ENCODE measurements around the gene DHRS7C.

DHRS7C gene

DNA sequence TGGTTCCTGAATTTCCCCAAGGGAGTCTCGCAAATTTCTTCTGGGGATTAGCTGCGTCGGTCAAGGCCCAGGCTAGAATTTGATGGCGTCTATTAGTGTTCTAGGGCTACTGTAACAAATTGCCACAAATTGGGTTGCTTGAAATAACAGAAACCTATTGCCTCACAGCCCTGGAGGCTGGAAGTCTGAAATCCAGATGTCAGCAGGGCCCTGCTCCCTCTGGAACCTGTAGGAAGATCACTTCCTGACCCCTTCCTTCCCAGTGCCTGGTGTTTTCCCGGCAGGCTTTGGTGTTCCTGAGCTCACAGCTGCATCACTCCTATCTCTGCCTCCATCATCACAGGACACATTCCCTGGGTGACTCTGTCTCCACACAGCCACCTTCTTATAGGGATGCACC, 24.4 kb downstream of the DHRS7C start:
- no peak for DNase-seq (ENCODE audit: low read depth in 2 of 2)

DNA sequence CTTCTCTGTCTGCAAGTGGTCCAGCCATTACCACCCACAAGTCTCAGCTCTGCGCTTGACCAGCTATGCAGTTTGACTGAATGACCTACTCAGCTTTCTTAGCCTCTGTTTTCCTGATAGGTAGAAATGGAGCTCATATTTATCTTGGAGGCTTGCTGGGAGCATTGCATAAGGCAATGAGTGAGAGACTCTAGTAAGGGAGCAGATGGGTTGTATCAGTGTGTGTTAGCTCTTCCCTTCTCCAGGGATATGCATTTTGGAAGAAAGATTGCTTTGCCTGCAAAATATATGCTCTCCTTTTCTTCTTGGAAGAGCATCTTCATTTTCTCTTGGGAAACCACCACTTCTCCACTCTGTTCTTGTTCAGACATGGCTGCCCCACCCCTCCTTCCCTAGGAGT, 26.1 kb downstream of the DHRS7C start:
- no peak for DNase-seq (ENCODE audit: low read depth in 2 of 2)

DNA sequence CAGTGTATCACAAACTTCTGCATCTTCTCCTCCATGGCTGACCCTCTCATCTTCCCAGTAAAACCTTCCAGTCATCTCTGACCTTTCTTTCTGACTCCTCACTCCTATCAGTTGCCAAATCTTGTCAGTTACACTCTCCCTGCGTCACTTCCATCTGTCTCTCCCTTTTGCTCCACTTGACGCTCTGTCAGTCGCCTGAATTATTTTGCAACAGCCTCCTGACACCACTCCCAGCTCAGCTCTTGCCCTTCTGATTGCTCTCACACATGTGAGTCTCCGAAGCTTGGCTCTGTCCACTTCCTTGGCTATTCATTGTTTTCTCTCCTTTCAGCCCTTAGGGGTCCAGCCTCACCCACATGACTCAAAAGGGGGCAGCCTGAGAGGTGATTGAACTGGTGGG, 27.7 kb downstream of the DHRS7C start:
- no peak for DNase-seq (ENCODE audit: low read depth in 2 of 2)

DNA sequence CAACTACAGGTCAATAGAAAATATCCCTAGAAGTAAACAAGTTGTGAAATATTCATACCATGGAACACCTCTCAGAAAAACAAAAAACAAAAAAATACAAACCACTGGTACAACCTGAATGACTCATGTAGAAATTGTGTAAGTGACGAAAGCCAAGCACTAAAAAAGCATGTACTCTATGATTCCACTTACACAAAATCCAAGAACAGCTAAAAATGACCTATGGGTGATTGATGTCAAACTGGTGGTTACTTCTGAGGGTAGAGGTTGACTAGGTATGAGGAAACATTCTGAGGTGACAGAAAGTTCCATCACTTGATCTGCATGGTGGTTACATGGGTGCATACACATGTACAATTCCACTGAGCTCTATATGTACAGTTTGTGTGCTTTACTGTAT, 31.1 kb downstream of the DHRS7C start:
- DNase-seq (ENCODE audit: low read depth in 2 of 2) = no peak

DNA sequence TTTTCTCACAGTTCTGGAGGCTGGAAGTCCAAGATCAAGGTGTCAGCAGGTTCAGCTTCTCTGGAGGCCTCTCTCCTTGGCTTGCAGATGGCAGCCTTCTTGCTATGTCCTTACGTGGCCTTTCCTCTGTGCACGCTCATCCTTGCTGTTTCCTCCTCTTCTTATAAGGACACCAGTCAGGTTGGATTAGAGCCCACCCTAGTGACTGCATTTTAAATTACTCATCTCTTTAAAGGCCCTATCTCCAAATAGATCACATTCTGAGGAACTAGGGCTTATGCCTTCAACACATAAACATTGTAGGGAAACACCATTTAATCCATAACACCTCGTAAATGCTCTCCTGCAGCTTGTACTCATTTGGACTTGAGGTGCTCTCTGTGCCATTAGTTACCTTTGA, 36.3 kb downstream of the DHRS7C start:
- no peak for DNase-seq (ENCODE audit: low read depth in 2 of 2)

DNA sequence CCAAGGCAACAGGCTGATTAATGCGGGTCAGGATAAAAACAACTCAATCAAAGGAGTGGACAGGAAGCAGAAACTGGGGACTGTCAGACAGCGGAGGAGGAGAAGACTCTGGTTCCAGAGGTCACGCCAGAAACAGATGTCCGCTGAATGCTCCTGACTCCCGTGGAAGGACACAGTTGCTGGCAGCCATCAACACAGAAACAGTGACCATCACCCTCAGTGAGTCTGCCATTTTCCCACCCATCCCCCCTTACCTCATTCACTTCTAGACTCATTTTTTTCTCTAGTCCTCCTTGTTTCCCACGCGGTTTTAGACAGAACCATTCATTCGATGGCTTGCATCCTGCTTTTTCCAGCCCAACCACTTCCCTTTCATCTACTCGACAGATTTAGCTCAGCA, 40.9 kb downstream of the DHRS7C start:
- DNase-seq (ENCODE audit: low read depth in 2 of 2) = no peak

DNA sequence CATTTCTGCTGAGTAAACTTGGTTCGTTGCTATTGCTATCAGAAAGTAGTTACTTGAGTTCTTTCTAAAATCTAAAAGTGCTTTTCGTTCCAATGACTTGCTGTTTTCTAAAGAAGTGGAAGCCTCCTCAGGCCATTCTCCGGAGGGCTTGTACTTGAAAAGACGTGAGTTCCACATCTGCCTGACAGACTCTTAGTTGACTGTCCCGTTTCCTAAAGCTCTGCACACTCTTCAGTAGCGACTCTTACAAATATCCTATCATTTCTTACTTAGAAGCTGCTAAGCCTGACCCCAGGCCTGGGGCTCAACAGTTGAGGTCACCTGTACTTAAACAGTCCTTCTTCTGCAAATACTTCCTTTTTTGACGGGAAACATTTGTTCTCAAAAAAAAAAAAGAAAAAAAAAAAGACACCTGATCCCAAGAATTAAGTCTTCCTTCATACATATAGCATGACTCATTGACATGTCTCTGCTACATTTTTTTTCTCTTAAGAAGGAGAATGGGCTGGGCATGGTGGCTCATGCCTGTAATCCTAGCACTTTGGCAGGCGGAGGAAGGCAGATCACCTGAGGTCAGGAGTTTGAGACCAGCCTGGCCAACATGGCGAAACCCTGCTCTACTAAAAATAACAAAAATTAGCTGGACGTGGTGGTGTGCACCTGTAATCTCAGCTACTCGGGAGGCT, 61.5 kb downstream of the DHRS7C start:
- DNase-seq (ENCODE audit: low read depth in 2 of 2) = no peak

DNA sequence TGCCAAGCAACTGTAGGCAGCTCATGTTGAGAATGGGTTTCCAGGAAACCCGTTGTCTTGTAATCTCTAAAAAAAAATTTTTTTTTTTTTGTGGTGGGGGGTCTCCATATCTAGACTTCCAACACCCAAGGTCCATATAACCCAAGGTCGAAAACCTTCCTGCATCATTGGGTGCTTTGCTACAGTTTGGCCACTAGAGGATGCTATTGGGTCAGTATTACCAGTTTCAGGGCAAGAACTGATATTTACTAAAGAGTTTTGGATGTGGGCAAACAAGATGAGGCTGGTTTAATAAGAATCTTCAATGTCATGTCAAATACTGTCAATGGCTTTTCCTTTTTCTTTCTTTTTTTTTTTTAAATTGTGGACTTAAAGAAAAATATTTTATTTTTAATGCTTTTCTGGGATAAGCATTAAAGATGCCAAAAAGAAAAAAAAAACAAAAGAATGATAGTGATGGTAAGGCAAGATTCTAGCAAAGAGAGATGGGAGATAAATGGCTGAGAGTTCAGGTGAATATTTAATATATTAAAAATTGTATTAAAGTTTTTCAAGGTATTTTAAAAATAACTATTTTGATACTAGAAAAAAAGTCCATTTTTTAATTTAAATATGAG, 62.2 kb downstream of the DHRS7C start:
- peak; percentile 19 to 26 for DNase-seq (ENCODE audit: low read depth in 2 of 2)

DNA sequence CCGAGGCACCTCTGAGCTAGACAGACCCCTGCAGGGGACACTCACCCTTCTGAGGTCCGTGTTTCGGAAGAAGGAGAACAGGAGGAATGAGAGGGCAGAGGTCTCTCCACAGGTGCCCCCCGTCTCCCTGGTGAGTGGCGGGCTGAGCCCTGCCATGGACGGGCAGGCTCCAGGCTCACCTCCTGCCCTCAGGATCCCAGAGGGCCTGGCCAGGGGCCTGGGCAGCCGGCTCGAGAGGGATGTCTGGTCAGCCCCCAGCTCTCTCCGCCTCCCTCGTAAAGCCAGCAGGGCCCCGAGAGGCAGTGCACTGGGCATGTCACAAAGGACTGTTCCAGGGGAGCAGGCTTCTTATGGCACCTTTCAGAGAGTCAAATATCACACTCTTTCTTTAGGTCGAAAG, 62.8 kb downstream of the DHRS7C start:
- DNase-seq (ENCODE audit: low read depth in 2 of 2) = no peak

DNA sequence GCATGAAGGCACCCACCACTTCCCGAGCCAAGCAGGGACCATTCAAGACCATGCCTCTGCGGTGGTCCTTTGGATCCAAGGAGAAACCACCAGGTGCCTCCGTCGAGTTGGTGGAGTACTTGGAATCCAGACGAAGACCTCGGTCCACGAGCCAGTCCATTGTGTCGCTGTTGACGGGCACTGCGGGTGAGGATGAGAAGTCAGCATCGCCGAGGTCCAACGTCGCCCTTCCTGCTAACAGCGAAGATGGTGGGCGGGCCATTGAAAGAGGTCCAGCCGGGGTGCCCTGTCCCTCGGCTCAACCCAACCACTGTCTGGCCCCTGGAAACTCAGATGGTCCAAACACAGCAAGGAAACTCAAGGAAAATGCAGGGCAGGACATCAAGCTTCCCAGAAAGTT, 63.4 kb downstream of the DHRS7C start:
- no peak for DNase-seq (ENCODE audit: low read depth in 2 of 2)

DNA sequence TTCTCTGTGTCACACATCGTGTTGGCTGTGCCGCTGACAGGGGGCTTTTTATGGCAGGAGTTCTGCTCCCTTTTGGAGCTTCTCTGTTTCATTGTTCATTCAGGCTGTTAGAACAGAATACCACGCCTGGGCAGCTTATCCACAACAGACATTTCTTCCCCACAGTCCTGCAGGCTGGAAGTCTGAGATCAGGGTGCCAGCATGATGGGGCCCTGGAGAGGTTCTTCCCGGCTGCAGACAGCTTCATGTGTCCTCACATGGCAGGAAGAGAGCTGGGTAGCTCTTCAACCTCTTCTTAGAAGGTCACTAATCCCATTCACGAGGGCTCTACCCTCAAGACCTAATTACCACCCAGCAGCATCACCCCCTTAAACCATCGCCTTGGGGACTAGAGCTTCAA, 65.1 kb downstream of the DHRS7C start:
- no peak for DNase-seq (ENCODE audit: low read depth in 2 of 2)

DNA sequence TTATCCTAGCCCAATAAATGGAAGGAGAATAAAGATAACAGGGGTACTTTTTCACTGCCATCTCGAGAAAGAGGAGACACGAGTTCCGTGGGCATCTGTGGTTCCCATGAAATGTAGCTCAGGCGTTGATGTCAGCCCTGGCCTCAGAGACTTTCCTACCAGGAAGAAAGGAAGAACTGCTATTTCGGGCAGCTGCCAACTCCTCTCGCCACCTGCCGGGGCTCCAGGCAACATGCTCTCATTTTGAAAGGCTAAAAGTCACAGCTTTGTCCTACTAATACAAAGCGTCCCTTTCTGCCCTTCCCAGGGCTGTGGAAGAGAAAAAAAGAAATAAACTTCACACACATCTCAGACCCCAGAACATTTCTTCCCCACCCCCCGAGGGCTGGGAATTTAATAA, 65.8 kb downstream of the DHRS7C start:
- no peak for DNase-seq (ENCODE audit: low read depth in 2 of 2)
